Stimulated activated CD4-positive, alpha-beta T cell treated with anti-CD3 and anti-CD28 coated beads, Interleukin-1b, Interleukin-23, amount 100 ng/mL, for 4 hours (primary cell): ENCODE measurements around the gene CDKL2.
"Not testable (repeated sequence)": the region's sequence is repeated elsewhere in the genome, so short reads cannot be mapped to it uniquely, and the experiment has no call there.

ENCODE experiments used
- DNase-seq, 2 donors: peaks; one replicate each; pipeline ENCODE4 v3.0.0-alpha.2; 2020; ENCODE audit warnings: low read depth in 2 of 2

The CDKL2 gene

GRCh38 chr4:75552452-75552851 is 77.9 kb downstream of the CDKL2 start:
- no peak for DNase-seq

- DNase-seq, result no peak
These were observed 81.3 kb downstream of the CDKL2 start for GRCh38 chr4:75549019-75549418.

GRCh38 chr4:75547647-75548387 is 82.5 kb downstream of the CDKL2 start:
- DNase-seq, result no peak

GRCh38 chr4:75545526-75545925 is 84.8 kb downstream of the CDKL2 start:
- DNase-seq, result no peak

- no peak for DNase-seq
These were observed 85.5 kb downstream of the CDKL2 start for GRCh38 chr4:75544870-75545269.

GRCh38 chr4:75544220-75544619 is 86.1 kb downstream of the CDKL2 start:
- not testable (repeated sequence) for DNase-seq

GRCh38 chr4:75542824-75543223 is 87.5 kb downstream of the CDKL2 start:
- no peak for DNase-seq

- not testable (repeated sequence) for DNase-seq
These were observed 93.0 kb downstream of the CDKL2 start for GRCh38 chr4:75537308-75537707.

- DNase-seq, result not testable (repeated sequence)
These were observed 96.4 kb downstream of the CDKL2 start for GRCh38 chr4:75533926-75534325.

GRCh38 chr4:75533339-75533887 is 96.9 kb downstream of the CDKL2 start:
- not testable (repeated sequence) for DNase-seq

GRCh38 chr4:75531536-75532143 is 98.7 kb downstream of the CDKL2 start:
- not testable (repeated sequence) for DNase-seq

GRCh38 chr4:75530556-75531322 is 99.6 kb downstream of the CDKL2 start:
- no peak for DNase-seq
